ENCODE measurements around the gene EXOC6.

DNA sequence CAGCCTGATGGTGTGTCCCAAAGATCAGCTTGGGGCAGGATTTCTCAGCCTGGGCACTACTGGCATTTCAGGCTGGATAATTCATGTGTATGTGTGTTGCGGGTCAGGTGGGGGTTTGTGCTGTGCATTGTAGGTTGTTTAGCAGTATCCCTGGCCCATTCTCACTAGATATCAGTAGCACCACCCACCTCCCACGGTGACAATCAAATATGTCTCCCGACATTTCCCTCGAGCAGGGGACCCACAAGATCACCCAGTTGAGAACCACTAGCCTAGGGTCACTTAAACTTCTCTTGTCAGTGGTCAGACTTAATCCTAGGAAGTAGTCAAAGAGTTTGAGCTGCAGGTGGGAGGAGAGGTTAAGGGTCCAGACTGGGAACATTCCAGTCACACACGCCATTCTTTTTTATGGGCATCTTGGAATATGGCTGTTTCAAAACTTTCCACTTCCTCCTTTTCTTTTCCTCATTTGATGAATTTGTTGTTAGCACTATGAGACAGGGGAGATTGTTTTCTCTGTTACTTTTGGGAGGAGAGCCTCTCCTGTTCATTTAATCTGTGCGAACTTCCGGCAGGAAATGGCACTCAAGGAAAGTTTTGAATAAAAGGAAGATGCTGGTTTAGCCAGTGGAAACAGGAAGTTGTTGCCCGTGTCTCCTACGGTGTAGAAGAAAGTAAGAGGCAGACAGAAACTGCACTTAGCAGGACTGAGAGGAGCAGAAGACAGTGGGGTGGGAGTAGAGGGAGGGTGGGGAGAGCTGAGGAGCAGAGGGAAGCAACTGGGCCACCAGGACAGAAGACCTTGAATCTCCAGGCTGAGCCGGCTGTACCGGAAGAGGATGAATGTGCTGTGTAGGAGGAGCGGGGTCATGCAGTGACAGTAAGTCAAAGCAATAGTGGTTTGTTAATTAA is 17.6 kb upstream of the EXOC6 start:
- TF ChIP-seq ATF7 (IDR thresholded peaks at IDR 0.05) = no peak
- no peak for TF ChIP-seq ATF7 (CRISPR knock-in tag; IDR thresholded peaks at IDR 0.05)
- no peak for TF ChIP-seq MYNN (CRISPR knock-in tag; IDR thresholded peaks at IDR 0.05; ENCODE audit: low read depth)
- TF ChIP-seq, protein P1, sequence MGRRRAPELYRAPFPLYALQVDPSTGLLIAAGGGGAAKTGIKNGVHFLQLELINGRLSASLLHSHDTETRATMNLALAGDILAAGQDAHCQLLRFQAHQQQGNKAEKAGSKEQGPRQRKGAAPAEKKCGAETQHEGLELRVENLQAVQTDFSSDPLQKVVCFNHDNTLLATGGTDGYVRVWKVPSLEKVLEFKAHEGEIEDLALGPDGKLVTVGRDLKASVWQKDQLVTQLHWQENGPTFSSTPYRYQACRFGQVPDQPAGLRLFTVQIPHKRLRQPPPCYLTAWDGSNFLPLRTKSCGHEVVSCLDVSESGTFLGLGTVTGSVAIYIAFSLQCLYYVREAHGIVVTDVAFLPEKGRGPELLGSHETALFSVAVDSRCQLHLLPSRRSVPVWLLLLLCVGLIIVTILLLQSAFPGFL (CRISPR knock-in tag; IDR thresholded peaks at IDR 0.05) = no peak
- no peak for TF ChIP-seq CBX5 (CRISPR knock-in tag; IDR thresholded peaks at IDR 0.05; ENCODE audit: borderline replicate concordance)
- TF ChIP-seq PHF8 (CRISPR knock-in tag; IDR thresholded peaks at IDR 0.05) = no peak
- no peak for TF ChIP-seq HDAC6 (IDR thresholded peaks at IDR 0.05; ENCODE audit: low read depth, low read length)
